GM18868 (cell line): Measurements from ENCODE around the gene GRIP2.

Experiments
- ATAC-seq: cut with Tn5 transposase; IDR thresholded peaks from one replicate; pipeline ENCODE4 v1.9.1; 2021; ENCODE audit warnings: mild to moderate bottlenecking, moderate library complexity; ENCODE audit not compliant: unreplicated experiment

GRIP2 gene

DNA sequence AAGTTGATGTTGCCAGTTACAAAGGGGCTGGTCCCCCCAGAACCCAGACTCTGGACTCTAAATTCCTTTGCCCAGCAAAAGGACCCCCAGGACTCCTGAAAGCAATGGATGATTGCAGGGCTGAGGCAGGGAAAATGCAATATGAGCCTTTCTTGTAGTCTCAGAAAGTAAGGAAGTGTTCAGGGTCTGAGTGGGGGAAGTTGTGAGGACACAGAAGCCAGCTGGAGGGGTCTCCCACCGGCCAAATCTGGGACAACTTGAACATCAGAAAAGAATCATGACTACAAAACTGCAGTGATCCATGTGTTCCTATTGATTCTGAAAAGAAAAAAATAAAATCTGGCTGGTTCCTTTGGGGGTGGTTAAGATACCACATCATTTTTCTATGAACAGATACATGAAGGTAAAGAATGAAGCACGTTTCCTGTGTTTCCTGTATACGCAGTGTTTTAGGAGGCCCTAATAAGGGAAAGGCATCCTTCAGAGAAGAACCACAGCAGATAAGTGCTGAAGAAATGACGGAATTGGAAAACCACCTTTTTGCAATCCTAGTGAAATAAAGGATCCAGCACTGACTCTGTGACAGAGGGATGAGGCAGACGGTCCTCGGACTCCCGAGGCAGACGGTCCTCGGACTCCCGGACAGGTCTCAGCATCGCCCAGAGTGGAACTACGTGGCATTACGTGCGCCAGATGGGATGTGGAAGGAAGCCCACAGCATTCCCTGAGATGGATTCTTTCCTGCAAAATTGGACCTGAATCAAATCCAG lies 22.2 kb upstream of the GRIP2 start:
- no peak for ATAC-seq

DNA sequence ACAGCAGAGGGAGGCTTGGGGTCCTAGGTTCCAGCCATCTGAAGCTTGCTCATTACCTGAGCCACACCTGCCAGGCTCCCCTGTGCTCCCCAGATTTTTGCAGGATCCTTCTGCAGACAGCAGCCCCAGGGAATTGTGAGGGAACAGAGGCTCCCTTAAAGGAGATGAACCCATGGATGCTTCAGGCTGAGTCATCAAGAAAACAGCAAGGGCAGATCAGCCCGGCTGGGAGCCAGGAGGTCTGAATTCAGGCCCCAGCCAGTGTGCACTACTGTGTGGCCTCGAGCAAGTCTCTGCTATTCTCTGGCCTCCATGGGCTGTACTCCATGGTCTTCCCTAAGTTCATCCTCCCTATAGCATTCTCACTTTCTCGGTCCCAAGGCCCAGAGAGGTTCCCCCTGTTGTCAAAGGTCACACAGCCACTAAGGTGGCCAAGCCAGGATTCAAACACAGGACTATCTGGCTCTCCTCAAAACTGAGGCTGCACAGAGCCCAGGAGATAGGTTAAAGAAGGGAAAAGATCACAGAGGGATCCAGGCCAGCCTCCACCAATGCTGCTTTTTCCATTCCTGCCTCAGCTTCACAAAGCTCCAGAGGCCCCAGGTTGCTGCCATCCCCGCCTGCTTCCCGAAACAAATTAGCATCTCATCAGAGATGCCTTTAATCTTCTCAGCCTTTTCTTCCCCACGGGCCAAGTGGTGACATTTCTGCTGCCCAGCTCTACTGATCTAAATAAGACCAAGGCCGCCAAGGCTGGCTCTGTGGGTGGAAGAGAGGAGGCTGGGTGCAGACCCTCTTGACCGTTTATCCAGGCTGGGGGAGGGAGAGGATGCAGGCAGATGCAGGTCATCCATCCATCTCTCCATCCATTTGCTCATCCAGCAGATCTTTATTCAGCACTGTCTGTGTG lies 21.2 kb upstream of the GRIP2 start:
- no peak for ATAC-seq

DNA sequence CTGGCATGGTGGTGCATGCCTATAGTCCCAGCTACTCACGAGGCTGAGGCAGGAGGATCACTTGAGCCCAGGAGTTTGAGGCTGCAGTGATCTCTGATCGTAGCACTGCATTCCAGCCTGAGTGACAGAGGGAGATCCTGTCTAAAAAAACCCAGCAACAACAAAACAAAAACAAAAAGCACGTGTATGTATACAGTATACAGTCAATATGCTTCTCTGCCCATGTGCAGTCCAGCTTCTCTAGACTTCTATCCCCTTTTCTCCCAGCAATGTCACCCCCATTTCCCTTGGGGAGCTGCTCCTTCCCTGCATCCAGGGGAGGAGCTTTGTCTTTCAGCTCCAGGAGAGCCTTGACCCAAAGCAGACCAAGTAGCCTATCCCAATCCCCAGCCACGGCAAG lies 20.0 kb upstream of the GRIP2 start:
- ATAC-seq, result no peak

DNA sequence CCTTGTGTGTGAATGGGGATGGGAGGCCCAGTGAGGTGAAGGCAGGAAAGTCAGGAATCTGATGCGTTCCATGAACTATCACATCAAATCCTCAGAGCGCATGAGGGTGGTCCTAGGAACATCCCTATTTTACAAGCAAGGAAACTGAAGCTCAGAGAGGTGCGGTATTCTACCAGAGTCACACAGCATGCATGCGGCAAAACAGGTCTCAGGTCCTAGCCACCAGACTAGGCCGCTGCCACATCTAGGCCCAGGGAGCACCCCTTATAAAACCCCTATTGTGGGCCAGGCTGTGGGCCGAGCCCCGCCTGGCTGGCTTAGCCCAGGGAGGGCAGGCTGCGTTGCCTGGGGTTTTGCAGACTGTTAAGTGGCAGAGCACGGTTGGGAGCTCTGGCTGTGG lies 17.9 kb upstream of the GRIP2 start:
- ATAC-seq, result no peak

DNA sequence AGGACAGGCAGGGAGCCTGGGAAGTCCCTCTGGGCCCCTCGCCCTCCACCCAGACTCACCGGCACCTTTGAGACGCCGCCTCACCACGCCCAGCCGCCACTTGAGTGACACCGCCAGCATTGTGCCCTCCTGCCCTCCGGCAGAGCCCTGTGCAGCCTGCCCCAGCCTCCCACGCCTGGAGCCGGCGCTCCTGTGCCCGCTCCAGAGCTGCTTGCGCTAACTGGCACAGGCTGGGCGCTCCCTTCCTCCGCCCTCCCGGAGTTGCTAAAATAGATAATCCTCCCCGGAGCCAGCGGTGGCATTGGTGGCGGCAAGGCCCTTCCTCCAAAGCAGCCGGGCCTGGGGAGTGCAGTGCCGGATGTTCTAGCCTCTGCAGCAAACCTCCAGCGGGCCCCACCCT lies 15.7 kb upstream of the GRIP2 start:
- ATAC-seq, result no peak

DNA sequence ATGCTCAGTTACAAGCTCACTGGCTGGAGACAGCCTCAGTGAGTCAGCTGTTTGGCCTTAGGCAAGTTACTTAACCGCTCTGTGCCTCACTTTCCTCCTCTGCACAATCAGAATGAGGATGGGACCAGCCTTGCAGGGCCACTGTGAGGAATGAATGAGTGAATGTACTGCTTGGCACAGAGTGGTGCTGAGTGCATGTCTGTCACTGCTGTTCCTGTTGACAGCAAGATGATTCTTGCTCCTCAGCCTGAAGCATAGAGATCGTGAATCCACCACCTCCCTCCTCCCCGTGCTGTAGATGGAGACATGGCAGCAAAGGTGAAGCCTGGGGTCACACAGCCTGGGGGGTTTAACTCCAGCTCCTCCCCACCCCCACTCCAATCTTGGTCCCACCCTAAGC lies 14.6 kb upstream of the GRIP2 start:
- ATAC-seq, result no peak

DNA sequence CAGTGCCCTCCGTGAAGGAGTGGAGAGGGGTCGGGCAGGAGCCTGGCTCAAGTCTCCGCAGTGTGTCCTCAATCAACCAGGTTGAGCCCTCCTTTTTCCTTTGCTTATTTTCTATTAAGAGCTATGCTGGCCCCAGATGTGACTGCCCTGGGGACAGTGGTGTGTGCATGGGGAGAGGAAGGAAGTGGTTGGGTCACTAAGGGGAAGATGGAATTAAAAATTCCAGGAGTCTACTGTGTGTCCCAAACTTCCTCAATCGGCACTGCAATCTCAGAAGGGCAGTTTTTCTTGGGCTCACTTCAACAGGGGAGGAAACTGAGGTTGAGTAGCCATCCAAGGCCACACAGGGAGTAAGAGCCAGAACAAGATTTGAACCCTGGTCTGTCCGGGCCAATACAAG lies 13.7 kb upstream of the GRIP2 start:
- no peak for ATAC-seq

DNA sequence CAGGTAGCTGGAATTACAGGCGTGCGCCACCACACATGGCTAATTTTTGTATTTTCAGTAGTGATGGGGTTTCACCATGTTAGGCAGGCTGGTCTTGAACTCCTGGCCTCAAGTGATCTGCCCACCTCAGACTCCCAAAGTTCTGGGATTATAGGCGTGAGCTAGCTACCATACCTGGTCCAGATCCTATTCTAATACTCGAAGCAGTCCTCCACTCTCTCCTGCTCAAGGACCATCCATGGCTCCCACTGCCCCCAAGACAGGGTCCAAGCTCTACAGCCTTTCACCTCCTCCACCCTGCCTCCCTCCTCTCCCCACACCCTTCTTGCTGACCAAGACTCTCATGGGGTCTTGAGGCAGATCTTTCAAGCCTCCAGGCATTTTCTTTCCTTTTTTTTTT lies 12.6 kb upstream of the GRIP2 start:
- ATAC-seq, result no peak

DNA sequence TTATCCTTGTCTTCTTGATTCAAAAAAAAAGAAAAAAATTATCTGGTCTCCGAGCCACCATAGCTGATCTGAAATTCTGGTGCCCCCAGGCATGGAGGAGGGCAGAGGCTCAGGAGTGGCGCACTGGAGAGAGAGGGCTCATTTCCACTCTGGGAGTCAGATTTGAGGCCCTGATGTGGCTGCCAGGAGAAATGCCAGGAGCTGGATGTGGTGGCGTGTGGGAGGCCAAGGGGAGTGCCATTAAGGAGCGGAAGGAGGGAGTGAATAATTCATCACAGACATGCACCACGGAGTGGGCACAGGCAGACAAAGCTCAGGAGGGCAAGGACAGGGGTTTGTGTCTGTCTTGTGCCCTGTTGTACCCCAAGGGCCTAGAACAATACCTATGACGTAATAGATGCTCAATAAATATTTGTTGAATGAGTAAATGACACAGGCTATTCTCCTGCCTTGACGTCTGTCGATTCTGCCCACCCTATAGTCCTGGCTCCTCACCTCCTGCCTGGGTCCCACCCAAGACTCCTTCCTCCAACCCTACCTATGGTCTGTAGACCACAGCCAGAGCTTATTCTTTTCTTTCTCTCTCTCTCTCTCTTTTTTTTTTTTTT lies 12.0 kb upstream of the GRIP2 start:
- no peak for ATAC-seq

DNA sequence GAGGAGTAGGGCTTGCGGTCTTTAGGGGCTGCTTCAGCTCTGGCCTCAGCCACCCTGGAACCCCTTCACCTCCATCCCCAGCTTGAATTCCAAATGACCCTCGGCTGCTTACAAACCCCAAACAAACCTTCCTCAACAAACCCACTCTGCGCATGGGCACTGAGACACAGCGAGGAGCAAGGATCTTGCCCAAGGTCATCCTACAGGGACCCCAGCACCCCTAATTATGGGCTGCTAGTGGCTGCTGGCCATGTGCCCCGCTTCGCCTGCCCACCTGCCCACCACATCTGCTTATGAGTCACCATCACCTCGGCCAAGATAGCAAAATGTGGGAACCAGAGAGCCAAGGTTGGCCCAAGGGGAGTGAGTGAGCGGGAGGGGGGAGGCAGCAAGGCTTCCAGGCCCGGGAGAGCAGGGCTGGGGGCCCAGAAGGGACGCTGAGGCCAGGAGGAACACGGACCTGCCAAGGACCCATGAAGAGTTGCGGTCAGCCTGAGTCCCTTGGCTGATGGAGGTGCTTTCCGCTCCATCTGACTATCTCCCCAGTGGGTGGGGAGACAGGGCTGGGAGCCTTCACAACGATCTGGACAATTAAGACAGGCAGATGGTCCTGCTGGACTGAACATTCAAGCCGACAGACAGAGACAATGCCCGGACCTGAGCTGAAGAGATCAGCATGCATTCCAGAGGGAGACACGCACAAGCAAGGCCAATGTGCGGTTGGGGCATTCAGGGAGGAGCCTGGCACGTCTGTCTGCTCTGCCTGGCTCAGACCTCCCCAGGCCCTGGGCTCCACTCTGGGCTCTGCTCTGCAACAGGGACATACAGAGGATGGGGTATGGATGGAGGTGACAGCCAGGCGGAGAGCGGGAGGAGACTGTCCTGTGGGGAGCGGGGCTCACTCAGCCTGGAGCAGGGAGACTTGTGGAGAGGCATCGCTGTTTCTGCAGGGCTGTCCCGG lies 10.8 kb upstream of the GRIP2 start:
- ATAC-seq, result no peak

DNA sequence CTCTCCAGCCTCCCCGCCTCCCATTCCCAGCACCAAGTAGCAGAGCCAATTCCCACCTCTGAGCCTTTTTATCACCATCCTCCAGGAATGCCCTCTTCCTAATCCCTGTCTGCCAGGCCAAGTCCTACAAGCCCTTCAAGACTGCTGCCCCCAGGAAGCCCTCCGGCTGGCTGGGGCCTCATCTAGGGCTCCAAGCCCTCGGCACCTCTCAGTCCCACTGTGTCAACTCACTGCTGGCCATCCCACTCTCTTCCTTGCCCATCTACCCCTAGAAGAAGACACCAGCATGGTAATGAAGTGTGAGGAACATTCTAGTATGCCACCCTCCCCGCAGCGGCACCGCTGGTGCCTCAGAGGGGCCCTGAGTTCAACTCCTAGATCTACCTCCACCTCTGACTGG lies 10.0 kb upstream of the GRIP2 start:
- no peak for ATAC-seq

DNA sequence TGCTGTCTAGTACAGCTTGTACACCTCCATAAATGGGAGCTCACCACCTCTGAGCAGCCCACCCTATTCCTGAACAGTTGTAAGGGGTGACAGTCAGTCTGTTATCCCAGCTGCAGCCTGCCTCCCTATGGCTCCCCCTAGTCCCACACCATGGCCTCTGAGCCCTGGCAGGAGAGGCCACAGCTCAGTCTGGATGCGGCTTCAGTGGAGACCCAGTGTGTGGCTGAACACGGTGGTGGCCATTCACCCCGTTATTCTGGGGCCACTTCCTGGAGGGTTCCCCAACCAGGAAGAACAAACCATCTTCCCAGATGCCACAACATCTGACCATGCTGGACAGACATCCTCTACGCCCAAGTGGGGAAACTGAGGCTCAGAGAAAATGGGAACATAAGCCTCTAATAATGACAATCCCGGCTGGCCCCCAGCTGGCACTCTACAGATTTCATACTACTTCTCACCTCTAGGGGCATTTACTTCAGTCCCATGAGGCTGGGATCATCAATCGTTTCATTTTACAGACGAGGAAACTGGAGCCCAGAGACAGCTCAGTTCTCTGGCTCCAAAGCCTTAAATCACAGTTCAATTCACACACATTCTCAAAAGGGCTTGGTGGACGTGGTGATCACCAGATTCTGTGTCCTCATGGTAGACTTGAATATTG lies 9.2 kb upstream of the GRIP2 start:
- no peak for ATAC-seq

DNA sequence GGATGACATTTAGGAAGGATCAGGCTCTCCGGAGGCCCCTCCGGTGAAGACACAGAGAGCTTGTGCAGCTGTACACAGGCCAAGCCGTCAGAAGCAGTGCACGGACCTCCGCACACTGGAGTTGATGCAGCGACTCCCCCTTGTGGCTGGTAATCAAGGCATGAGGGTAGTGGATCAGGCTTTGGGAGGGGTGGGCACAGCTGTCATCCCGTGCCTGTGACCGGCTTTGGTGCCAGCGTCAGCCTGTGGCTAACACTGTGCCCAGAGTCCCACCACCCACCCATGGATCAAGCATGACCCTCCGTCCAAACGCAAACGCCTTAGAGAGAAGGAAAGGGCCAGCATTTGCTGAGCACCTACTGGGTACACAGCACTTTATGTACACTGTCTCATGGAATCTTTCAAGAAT lies 8.2 kb upstream of the GRIP2 start:
- ATAC-seq, result no peak

DNA sequence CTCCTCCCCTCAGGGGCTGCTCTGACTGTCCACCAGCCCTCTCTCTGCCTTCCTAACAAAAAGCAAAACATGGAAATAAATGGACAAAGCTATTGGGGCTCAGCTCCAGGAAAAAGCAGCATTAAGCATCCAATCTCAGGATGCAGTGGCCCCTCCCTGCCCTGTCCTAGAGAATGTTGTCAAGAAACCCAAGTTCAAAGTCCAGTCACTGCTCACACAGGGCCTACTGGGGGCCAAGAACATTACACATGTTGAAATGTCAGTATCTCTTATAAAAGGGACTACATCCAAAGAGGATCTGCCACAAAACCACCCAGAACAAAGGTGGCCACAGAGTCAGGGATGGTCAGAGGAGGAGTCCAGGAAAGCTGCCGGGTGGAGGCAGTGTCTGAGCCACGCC lies 7.6 kb upstream of the GRIP2 start:
- no peak for ATAC-seq

DNA sequence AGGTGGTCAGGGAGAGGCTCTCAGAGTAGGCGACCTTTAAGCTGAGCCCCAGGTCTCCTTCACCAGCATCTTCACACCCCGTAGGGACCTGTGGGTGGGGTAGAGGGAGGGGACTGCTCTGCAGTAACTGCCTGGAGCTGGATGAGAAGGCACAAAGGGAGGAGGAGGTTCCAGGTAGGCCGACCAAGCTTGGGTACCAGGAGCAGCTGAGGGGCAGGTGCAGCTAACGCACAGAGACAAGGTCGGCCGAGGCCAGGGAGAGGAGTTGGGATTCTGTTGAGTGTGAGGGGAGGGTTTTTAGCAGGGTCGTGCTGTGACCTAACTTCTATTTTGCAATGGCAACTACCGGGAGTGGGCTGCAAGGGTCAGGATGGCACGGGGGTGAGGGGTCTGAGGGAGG lies 5.9 kb upstream of the GRIP2 start:
- no peak for ATAC-seq

DNA sequence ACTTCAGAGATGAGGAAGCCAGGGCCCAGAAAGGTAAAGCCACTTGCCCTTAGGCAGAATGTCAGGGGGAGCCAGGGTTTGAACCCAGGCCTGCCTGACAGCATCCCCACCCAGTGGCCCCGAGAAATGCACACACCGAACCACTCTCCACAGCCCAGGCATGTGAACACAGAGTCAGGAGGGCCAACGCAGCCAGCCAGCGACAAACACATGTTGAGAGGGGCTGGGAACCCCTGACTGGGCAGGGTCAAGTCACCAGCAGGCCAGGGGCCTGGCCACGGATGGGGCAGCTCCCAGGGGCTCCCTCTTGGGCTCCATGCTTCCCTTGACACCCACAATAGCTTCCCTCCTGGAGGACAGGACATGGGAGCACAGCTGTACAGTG lies 5.1 kb upstream of the GRIP2 start:
- ATAC-seq, result no peak

DNA sequence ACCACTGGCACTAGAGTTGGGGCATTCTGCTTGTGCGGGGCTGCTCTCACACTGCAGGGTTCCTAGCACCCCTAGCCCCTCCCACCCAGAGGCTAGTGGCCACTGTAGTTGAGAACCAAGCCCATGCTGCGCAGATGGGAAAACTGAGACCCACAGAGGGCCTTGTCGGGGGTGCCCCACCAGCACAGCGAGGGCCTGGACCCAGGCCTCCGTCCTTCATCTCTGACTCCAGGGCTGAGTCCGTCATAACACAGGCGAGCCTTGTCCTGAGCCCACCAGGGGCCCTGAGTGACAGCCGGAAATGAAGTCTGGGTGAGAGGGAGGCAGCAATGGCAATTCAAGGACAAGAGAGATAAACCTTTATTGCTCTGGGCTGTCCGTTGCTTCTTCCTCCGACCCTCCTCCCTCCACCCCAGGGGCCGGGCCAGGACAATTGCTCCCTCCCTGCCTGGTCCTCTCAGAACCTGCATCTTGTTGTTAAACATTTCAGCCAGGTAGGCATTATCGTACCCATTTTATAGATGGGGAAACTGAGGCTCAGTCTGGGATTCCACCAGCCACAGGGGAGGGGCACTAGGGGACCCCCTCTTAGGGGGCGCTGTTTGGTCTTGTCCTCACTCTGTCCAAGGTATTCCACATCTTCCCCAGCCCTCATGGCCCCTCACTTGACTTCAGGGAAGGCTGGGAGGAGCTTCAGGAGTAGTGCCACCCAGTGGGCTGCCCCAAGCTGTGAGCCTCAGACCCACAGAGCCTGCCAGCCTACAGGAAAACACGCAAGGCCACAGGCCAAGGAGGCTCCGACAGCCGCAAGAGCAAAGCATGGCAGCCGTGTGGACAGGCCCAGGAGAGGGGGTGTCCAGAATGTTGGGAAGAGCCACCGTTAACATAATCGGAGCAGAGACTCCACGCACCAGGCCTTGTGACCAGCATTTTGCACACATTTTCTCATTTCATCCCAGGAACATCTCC lies 4.4 kb upstream of the GRIP2 start:
- ATAC-seq, result no peak

DNA sequence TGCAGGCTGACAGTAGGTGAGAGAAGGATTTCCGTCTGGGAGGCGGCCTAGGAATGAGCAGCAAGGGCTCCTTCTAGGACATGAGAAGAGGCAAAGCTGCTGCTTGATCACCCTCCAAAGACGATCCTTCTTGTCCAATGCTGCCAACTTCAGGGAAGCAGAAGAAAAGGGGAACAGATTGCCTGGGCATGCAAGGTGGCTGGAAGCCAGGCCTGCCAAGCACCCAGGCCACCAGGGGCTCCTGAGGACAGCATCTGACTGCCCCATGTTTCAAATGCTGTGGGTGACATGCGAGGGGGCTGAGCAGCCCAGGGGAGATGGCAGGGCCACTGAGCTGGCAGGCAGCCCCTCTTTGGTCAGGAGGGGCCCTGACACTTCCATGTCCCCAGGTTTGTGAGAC lies 3.3 kb upstream of the GRIP2 start:
- no peak for ATAC-seq

DNA sequence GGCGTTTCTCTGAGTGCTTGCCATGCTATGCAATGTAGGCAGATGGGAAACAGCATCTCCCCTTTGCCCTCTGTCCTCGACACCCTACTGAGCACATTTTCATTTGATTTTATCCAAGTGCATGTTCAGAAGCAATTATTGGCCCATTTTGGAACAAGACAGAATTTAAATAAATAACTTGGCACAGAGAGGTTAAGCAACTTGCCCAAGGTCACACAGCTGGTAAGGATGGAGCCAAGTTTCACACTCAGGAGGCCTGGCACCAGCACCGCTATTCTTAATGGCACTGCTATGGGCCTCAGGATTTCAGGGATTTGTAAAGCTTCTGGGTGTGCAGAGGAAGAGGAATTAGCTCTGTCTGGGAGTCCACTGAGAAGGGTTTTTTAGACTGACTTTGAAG lies 2.5 kb upstream of the GRIP2 start:
- no peak for ATAC-seq
